ENCODE data around the gene PSMG3.

DNA sequence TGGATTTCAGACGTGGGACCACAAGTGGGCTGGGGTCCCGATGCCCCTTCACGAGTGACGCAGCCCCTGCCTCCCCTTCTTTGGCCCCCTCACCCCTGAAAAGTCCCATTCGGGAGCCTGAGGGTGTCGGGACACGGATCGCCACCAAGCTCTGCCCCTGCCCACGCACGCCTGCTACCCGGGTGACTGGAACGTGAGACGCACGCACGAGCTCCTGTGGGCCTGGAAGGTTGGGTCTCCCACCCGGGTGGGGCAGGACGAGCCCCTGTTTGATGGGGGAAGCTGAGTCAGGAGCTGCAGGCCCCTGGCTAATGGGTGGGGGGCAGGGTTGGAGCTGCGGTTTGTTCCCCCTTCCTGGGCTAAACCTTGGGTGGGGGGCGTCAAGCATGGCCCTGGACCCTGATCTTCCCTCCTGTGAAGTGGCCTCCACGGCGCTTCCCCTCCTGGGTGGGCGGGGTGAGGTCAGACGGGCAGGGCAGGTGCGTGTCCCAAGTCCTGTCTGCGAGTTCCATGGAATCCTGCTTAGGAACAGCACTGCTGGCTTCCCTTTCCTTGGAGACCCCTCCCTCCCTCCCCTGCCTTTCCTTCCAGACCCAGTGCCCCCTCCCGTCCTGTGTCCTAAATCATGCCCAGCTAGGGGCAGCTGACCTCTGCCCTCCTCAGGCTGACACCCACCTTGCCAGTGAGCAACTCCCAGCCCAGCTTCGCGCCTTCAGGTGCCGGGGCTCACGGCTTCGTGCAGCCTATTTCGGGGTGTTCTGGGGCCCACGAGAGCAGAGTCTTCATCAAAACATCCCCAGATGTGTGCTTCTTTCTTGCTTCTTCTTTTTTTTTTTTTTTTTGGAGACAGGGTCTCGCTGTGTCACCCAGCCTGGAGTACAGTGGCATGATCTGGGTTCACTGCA is 8.5 kb downstream of the PSMG3 start:
- TF ChIP-seq ZNF274 (IDR thresholded peaks at IDR 0.05; ENCODE audit: borderline replicate concordance, extremely low read depth, low read length) (no peak), RFX5 (IDR thresholded peaks at IDR 0.05; ENCODE audit: borderline replicate concordance, low read depth, low read length) (no peak), EZH2 (IDR thresholded peaks at IDR 0.05; ENCODE audit: low read depth, low read length, severe bottlenecking) (no peak), BACH1 (IDR thresholded peaks at IDR 0.05; ENCODE audit: low read length) (no peak), BRCA1 (IDR thresholded peaks at IDR 0.05; ENCODE audit: low read depth, low read length) (no peak)
- TF ChIP-seq, protein P1, sequence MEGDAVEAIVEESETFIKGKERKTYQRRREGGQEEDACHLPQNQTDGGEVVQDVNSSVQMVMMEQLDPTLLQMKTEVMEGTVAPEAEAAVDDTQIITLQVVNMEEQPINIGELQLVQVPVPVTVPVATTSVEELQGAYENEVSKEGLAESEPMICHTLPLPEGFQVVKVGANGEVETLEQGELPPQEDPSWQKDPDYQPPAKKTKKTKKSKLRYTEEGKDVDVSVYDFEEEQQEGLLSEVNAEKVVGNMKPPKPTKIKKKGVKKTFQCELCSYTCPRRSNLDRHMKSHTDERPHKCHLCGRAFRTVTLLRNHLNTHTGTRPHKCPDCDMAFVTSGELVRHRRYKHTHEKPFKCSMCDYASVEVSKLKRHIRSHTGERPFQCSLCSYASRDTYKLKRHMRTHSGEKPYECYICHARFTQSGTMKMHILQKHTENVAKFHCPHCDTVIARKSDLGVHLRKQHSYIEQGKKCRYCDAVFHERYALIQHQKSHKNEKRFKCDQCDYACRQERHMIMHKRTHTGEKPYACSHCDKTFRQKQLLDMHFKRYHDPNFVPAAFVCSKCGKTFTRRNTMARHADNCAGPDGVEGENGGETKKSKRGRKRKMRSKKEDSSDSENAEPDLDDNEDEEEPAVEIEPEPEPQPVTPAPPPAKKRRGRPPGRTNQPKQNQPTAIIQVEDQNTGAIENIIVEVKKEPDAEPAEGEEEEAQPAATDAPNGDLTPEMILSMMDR (IDR thresholded peaks at IDR 0.05; ENCODE audit: control extremely low read depth in 1 of 3, insufficient read depth in 1 of 3, low read depth in 1 of 3, low read length in 3 of 3): no peak
- TF ChIP-seq, protein P2, sequence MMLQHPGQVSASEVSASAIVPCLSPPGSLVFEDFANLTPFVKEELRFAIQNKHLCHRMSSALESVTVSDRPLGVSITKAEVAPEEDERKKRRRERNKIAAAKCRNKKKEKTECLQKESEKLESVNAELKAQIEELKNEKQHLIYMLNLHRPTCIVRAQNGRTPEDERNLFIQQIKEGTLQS (IDR thresholded peaks at IDR 0.05; ENCODE audit: insufficient read depth, low read depth, low read length): no peak
